SU-DHL-6 (cell line): ENCODE results near the gene CLIC4.

Experiments
- EZH2phosphoT487 ChIP-seq: fragments of 200-600 bp; sonication (generic), shearing (Covaris generic); conservative IDR thresholded peaks from 2 replicates; pipeline ENCODE4 v1.6.1; 2018; ENCODE audit warnings: mild to moderate bottlenecking, antibody characterized with exemption, low read length, moderate library complexity, mixed read lengths
- TF ChIP-seq, protein P1 (sequence below): fragments of 200-600 bp; sonication (generic); IDR thresholded peaks from one replicate; pipeline ENCODE4 v1.5.1; 2017; ENCODE audit warnings: antibody characterized with exemption, mild to moderate bottlenecking, low read length, moderate library complexity; ENCODE audit not compliant: insufficient read depth, poor library complexity, severe bottlenecking

DNA sequence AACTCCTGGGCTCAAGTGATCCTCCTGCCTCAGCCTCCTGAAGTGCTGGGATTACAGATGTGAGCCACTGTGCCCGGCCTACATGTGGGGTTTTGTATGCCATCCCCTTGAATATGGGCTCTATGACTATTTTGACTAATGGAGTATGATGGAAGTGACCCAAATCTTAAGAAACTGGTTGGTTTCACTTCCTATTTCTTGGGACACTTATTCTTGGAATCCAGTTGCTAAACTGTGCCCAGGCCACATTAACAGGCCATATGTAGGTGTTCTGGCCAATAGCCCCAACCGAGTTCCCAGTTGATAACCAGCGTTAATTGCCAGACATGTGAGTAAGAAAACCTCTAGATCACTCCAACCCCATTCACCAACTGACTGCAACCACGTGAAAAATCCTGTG is 36.3 kb upstream of the CLIC4 start:
- TF ChIP-seq, protein P1, sequence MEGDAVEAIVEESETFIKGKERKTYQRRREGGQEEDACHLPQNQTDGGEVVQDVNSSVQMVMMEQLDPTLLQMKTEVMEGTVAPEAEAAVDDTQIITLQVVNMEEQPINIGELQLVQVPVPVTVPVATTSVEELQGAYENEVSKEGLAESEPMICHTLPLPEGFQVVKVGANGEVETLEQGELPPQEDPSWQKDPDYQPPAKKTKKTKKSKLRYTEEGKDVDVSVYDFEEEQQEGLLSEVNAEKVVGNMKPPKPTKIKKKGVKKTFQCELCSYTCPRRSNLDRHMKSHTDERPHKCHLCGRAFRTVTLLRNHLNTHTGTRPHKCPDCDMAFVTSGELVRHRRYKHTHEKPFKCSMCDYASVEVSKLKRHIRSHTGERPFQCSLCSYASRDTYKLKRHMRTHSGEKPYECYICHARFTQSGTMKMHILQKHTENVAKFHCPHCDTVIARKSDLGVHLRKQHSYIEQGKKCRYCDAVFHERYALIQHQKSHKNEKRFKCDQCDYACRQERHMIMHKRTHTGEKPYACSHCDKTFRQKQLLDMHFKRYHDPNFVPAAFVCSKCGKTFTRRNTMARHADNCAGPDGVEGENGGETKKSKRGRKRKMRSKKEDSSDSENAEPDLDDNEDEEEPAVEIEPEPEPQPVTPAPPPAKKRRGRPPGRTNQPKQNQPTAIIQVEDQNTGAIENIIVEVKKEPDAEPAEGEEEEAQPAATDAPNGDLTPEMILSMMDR, result no peak
- no peak for TF ChIP-seq EZH2phosphoT487
